Ectodermal cell (in vitro differentiated cells): ENCODE results near the gene CLDN19.

Source experiments
- H3K27ac ChIP-seq: 2 replicates; pipeline ENCODE4 v1.7.0; 2013; ENCODE audit warnings: mild to moderate bottlenecking, low read depth, low read length; ENCODE audit not compliant: insufficient read depth, poor library complexity, severe bottlenecking
- H3K27me3 ChIP-seq: 2 replicates; pipeline ENCODE4 v1.7.0; 2013; ENCODE audit warnings: mild to moderate bottlenecking, low read length; ENCODE audit not compliant: insufficient read depth, control insufficient read depth, poor library complexity, severe bottlenecking
- H3K36me3 ChIP-seq: one replicate; pipeline ENCODE4 v1.7.0; 2013; ENCODE audit warnings: low read length; ENCODE audit not compliant: control insufficient read depth, insufficient read depth
- H3K4me1 ChIP-seq: one replicate; pipeline ENCODE4 v1.7.0; 2013; ENCODE audit warnings: low read length; ENCODE audit not compliant: control insufficient read depth, insufficient read depth
- H3K4me3 ChIP-seq: 2 replicates; pipeline ENCODE4 v1.7.0; 2013; ENCODE audit warnings: low read depth, low read length, control low read depth; ENCODE audit not compliant: insufficient read depth
- H3K9me3 ChIP-seq: 2 replicates; pipeline ENCODE4 v1.7.0; 2013; ENCODE audit warnings: mild to moderate bottlenecking, low read length, moderate library complexity; ENCODE audit not compliant: control insufficient read depth
- WGBS, 2 experiments: methylation state at CpG; one replicate each; pipeline ENCODE4 v1.1.7; 2013; ENCODE audit warnings: missing lambda C conversion rate in 2 of 2; 5-methylcytosine and 5-hydroxymethylcytosine counted together

CLDN19 gene

GRCh38 chr1:42738678-42739226 is 1.3 kb downstream of the CLDN19 start:
- WGBS, 2 experiments = 86 to 91% methylated on average over 8 of the region's 8 CpGs
- Histone ChIP-seq H3K9me3 (no peaks in the 10 kb centered on the region), H3K27ac (no peak overlapping the region), H3K4me3 (no peak overlapping the region), H3K36me3 (no peaks in the 10 kb centered on the region), H3K4me1 (peaks cover 33% of the 10 kb centered on the region), H3K27me3 (no peaks in the 10 kb centered on the region)

- H3K9me3 ChIP-seq = no peaks in the 10 kb centered on the region
- no peaks in the 10 kb centered on the region for H3K36me3 ChIP-seq
- no peak overlapping the region for H3K4me3 ChIP-seq
- H3K27ac ChIP-seq = no peak overlapping the region
- peaks cover 33% of the 10 kb centered on the region for H3K4me1 ChIP-seq
- H3K27me3 ChIP-seq = no peaks in the 10 kb centered on the region
- WGBS, 2 experiments = 91 to 93% methylated on average over 21 of the region's 21 CpGs
These were observed 1.9 kb downstream of the CLDN19 start for GRCh38 chr1:42737986-42738677.

GRCh38 chr1:42737257-42737656 is 2.8 kb downstream of the CLDN19 start:
- no peaks in the 10 kb centered on the region for H3K36me3 ChIP-seq
- no peaks in the 10 kb centered on the region for H3K9me3 ChIP-seq
- H3K27me3 ChIP-seq = no peaks in the 10 kb centered on the region
- H3K4me1 ChIP-seq = peaks cover 33% of the 10 kb centered on the region
- H3K4me3 ChIP-seq = no peak overlapping the region
- 91% methylated on average over 5 of the region's 5 CpGs for WGBS, 2 experiments
- H3K27ac ChIP-seq = no peak overlapping the region

DNA sequence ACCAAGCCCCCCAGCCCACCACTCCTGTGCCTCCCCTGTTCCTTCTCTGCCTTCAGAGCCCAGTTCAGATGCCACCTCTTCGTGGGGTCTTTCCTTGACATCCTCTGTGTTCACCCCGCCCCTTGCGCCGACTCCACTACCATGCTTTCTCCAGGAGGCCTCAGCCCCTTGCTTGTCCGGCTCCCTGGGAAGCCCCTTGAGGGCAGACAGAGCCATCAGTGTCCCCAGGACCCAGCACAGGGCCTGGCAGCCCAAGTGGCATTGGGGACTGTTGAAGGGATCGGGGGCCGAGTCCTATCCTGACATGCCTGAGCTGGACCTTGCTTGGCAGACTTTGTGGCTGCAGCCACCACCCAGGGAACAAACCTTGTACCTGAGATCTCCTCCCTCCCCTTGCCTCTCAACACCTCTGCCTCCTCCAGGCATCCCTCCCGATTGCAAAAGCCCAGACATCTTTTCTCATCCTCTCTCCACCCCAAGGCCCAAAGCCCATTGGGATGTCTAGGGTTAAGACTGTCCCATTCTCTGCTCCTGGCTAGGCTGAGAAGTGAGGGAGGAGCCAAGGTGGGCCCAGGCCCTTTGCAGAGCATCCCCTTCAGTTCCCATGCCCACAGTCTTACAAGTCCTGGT is 3.4 kb downstream of the CLDN19 start:
- Histone ChIP-seq H3K4me1 (peaks cover 28% of the 10 kb centered on the region), H3K27ac (no peak overlapping the region), H3K36me3 (no peaks in the 10 kb centered on the region), H3K27me3 (no peaks in the 10 kb centered on the region), H3K4me3 (no peak overlapping the region), H3K9me3 (no peaks in the 10 kb centered on the region)
- 84% methylated on average over 8 of the region's 8 CpGs for WGBS, 2 experiments

GRCh38 chr1:42736152-42736551 is 3.9 kb downstream of the CLDN19 start:
- 73 to 81% methylated on average over 4 of the region's 4 CpGs for WGBS, 2 experiments
- H3K4me1 ChIP-seq = peaks cover 23% of the 10 kb centered on the region
- H3K4me3 ChIP-seq = no peak overlapping the region
- H3K27ac ChIP-seq = no peak overlapping the region
- H3K9me3 ChIP-seq = no peaks in the 10 kb centered on the region
- H3K36me3 ChIP-seq = no peaks in the 10 kb centered on the region
- H3K27me3 ChIP-seq = no peaks in the 10 kb centered on the region

GRCh38 chr1:42735477-42736105 is 4.4 kb downstream of the CLDN19 start:
- Histone ChIP-seq H3K36me3 (no peaks in the 10 kb centered on the region), H3K27ac (no peak overlapping the region), H3K4me1 (peaks cover 18% of the 10 kb centered on the region), H3K27me3 (no peaks in the 10 kb centered on the region), H3K9me3 (no peaks in the 10 kb centered on the region), H3K4me3 (no peak overlapping the region)
- WGBS, 2 experiments = 93% methylated on average over 14 of the region's 14 CpGs

- Histone ChIP-seq H3K27me3 (no peaks in the 10 kb centered on the region), H3K27ac (no peak overlapping the region), H3K4me3 (no peak overlapping the region), H3K9me3 (no peaks in the 10 kb centered on the region), H3K36me3 (no peaks in the 10 kb centered on the region), H3K4me1 (peaks cover 14% of the 10 kb centered on the region)
- 91 to 94% methylated on average over 11 of the region's 11 CpGs for WGBS, 2 experiments
These were observed 5.0 kb downstream of the CLDN19 start for GRCh38 chr1:42735056-42735455.

- 88 to 91% methylated on average over 7 of the region's 7 CpGs for WGBS, 2 experiments
- H3K4me1 ChIP-seq = peaks cover 8% of the 10 kb centered on the region
- H3K36me3 ChIP-seq = no peaks in the 10 kb centered on the region
- H3K9me3 ChIP-seq = no peaks in the 10 kb centered on the region
- H3K27me3 ChIP-seq = no peaks in the 10 kb centered on the region
- H3K4me3 ChIP-seq = no peak overlapping the region
- no peak overlapping the region for H3K27ac ChIP-seq
These were observed 5.6 kb downstream of the CLDN19 start for GRCh38 chr1:42734201-42735035.

GRCh38 chr1:42733415-42734200 is 6.4 kb downstream of the CLDN19 start:
- no peaks in the 10 kb centered on the region for H3K9me3 ChIP-seq
- no peak overlapping the region for H3K27ac ChIP-seq
- no peak overlapping the region for H3K4me3 ChIP-seq
- no peaks in the 10 kb centered on the region for H3K36me3 ChIP-seq
- no peaks in the 10 kb centered on the region for H3K27me3 ChIP-seq
- WGBS, 2 experiments = 92 to 94% methylated on average over 12 of the region's 12 CpGs
- no peaks in the 10 kb centered on the region for H3K4me1 ChIP-seq
